ENCODE results near the gene MACO1.

MACO1 gene

DNA sequence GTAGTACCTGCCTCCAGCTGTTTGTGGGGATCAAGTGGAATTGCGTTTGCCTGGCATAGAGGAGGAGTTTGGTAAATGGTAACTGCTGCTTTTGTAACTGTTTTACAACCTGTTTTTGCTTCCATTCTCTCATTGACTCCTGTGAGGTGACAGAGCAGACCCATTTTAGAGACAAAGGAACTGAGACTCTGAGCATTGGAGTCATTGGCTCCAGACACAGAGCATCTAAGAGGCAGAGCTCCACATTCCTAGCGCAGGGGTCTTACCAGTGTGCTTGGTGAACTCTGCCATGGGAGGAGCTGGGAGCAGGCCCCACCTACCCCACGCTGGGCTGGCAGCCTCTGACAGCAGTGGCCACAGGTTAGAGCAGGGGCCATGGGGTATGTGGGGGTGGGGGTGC, 115.1 kb downstream of the MACO1 start:
- no peak for DNase-seq

DNA sequence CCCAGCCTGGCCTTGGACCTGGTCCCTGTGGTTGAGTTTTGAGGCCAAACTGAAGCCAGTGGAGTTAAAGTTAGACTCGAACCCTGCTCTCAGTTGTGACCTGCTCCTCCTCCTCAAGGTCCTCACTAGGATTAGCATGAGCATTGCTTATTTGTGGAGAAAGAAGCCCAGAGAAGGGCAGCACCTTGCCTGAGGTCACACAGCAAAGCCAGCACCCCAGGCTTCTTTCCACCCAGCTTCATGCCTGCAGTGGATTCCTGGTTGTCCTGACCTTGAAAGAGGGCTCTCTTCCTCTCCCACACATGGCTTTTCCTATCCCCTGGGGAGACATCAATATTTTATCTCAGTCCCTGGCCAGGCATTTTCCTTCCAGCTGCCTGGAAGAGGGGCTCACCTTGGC, 115.5 kb downstream of the MACO1 start:
- DNase-seq: no peak

DNA sequence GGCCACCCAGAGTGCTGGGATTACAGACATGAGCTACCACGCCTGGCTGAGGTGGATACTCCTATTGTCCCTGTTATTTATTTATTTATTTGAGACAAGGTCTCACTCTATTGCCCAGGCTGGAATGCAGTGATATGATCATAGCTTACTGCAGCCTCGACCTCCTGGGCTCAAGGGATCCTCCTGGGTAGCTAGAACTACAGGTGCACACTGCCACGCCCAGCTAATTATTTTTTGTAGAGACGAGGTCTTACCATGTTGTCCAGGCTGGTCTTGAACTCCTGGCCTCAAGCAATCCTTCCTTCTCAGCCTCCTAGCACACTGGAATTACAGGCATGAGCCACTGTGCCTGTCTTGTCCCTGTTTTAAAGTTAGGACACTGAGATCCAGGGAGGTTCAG, 117.9 kb downstream of the MACO1 start:
- no peak for DNase-seq

DNA sequence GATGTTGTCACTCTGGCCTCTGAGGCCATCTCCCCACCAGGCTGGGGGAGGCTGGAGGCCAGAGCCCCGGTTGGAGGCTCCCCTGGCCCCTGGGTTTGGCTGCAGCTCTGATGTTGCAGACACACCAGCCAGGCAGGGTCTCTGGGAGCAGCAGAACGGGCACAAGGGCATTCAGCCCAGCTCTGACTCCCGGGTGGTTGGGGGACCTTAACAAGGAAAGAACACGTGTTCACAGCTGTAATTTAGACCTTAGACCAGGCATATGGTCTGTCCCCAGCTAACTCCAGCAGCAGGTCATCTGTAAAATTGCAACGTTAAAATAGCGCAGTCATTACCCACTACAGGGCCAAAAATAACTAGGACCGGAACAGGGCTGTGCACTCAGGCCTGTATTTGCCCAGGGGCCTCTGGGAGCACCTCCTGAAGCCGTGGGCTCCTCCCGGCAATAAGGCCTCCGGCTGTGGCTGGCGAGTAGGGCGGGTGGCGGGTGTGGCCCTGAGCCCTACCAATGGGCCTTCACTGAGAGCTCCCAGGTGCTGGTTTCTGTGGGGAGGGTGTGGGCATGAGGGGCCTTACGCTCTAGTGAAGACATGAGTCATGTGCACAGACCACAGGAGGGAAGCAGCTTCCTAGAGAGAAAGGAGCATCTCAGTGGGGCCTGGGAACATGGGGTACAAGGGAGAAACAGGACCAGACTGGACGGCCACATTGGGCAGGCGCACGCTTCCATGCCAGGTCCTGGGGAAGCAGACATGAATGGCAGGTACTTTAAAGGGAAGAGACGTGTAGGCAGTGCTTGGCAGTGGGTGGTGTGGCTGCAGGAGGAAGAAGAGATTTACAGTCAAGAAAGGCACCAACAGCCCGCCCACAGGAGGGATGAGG, 118.8 kb downstream of the MACO1 start:
- DNase-seq: peak; percentile 86 to 89

Measured in stimulated activated CD4-positive, alpha-beta T cell treated with anti-CD3 and anti-CD28 coated beads, Interleukin-2, amount 100 ng/mL, for 24 hours (primary cell).